Measurements from ENCODE around the gene LRRC40.

- TF ChIP-seq POLR2A (IDR thresholded peaks at IDR 0.05) = no peak
- TF ChIP-seq CTCF (IDR thresholded peaks at IDR 0.05) = no peak
Measured at GRCh38 chr1:70190180-70190579, 15.2 kb downstream of the LRRC40 start.
